IPS-NIHi11 (cell line): ENCODE results near the gene TPMT.

ENCODE experiments used
- DNase-seq: peaks from one replicate; pipeline ENCODE4 v3.0.0; 2012; ENCODE audit warnings: mixed read lengths, low spot score

Gene TPMT

GRCh38 chr6:18117136-18117535 lies 37.7 kb downstream of the TPMT start:
- no peak for DNase-seq

- DNase-seq: no peak
Observed at GRCh38 chr6:18115356-18115755, 39.5 kb downstream of the TPMT start.

GRCh38 chr6:18110162-18110561 lies 44.7 kb downstream of the TPMT start:
- no peak for DNase-seq

GRCh38 chr6:18107061-18107460 lies 47.8 kb downstream of the TPMT start:
- DNase-seq: no peak

GRCh38 chr6:18102783-18103509 lies 51.9 kb downstream of the TPMT start:
- no peak for DNase-seq

- no peak for DNase-seq
Observed at GRCh38 chr6:18101873-18102272, 53.0 kb downstream of the TPMT start.

- no peak for DNase-seq
Observed at GRCh38 chr6:18101271-18101670, 53.6 kb downstream of the TPMT start.

GRCh38 chr6:18100296-18100695 lies 54.6 kb downstream of the TPMT start:
- DNase-seq: no peak

GRCh38 chr6:18099511-18099910 lies 55.4 kb downstream of the TPMT start:
- DNase-seq: no peak

GRCh38 chr6:18096423-18096822 lies 58.5 kb downstream of the TPMT start:
- no peak for DNase-seq

GRCh38 chr6:18091382-18091781 lies 63.5 kb downstream of the TPMT start:
- DNase-seq: no peak

GRCh38 chr6:18090349-18090786 lies 64.5 kb downstream of the TPMT start:
- no peak for DNase-seq

GRCh38 chr6:18088419-18089296 lies 66.2 kb downstream of the TPMT start:
- DNase-seq: no peak

- DNase-seq: no peak
Observed at GRCh38 chr6:18087396-18088165, 67.3 kb downstream of the TPMT start.

- DNase-seq: no peak
Observed at GRCh38 chr6:18081025-18081668, 73.7 kb downstream of the TPMT start.

- DNase-seq: no peak
Observed at GRCh38 chr6:18080544-18080943, 74.3 kb downstream of the TPMT start.

- DNase-seq: no peak
Observed at GRCh38 chr6:18078866-18079265, 76.0 kb downstream of the TPMT start.
